Stimulated activated CD8-positive, alpha-beta memory T cell treated with anti-CD3 and anti-CD28 coated beads, Interleukin-12 subunit alpha, Interleukin-12 subunit beta, amount 100 ng/mL, for 24 hours (primary cell): ENCODE data around the gene FAM222A.
A peak's percentile ranks its signal among the peaks of the same experiment; 100 is the strongest.

Experiments
- DNase-seq: peaks from one replicate; pipeline ENCODE4 v3.0.0-alpha.2; 2020; ENCODE audit errors: extremely low read depth

FAM222A gene

DNA sequence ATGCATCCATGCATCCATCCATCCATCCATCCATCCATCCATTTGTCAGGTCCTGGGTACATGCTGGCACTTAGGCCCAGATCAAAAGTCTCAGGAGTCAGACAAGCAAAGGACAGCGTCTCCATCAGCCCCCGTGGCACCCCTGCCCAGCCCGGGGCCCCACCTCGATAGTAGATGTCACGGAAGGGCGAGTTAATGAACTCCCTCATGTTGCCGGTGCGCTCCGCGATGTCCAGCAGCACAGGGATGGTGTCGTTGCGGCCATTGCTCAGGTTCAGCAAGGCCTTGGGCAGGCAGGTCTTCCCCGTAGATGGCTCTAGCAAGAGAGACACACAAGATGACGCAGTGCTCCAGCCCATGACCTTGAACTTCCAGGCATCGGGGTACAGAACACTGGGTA lies 89.2 kb downstream of the FAM222A start:
- DNase-seq: no peak

DNA sequence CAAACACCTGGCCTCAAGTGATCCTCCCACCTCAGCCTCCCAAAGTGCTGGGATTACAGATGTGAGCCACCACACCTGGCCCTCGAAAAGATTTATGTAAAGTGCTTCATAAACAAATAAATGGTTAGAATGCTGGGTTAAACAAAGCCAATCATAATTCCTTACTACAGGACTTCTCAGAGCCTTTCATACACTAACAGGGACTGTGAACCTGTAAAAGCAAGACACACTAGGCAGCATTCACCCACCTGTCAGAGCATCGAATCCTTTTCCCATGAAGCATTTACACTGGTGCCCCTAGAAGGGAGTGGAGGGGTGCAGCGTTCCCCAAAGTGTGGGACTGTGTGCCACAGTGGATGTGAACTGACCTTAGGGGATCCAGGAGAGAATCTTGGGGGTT lies 90.1 kb downstream of the FAM222A start:
- no peak for DNase-seq

DNA sequence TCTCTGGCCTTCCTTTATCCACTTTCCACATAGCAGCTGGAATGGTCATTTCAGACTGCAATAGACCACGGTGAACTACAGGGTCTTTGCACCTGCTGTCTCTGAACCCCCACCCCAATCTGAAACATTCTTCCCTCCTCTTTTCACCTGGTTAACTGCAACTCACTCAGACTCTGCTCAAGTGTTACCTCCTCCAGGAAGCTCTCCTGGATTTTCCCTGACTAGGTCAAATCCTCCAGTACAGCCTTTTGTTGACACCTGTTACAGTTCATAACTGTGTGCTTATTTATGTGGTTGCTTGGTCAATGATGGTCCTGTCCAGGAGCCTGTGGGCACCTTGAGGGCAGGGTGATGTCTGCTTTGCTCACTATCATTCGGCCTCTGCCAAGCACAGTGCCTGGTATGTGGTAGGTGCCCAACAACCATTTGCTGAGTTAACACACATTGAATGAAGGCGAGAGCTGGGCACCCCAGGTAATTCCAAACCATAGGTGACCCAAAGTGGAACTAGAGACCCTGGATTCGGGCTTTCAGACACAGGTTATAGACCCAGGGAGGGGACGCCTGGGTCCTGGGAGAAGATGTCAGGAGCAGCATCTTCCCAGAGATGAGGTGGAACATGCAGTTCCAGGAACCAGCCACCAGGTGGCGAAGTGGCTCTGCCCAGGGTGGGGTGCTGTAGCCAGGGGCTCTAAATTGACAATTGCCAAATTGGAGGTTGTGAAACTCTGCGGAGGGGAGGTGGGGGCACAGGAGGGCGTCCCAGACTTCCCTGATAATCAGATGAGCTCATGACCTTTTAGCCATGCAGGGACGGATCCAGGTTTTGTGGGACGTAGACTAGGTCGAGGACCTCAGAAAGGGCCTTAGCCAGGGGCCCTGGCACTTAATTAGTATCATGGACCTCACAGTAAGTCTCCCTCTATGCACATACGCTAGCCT lies 91.5 kb downstream of the FAM222A start:
- DNase-seq: peak; percentile 14

DNA sequence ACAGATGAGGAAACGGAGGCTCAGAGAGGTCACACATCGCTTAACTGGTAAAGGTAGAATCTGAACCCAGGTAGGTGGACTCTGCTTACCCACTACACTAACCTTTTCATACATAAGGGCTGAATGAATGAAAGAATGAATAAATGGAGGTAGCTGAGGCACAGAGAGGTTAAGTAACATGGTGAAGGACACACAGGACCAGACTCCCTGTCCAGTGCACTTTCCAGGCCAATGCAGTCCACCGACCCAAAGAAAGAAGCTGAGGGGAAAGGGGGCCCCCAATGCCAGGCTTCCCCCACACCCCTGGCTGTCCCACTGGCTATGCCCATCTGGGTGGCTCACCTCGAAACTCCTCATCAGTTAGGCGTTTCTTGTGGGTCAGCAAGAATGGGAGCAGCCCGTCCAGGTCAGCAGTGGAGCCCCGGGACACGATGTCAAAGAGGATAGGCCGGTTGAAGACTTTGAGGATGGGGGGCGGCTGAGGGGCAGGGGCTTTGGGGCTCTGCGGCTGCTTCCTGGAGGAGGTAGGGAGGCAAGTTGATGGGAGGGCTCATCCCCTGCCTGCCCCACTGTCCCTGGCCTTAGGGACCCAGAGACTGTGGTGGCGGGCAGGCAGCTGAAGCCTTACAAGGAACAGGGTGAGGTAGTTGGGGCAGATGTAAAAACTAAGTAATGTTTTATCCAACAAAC lies 94.5 kb downstream of the FAM222A start:
- DNase-seq: no peak

DNA sequence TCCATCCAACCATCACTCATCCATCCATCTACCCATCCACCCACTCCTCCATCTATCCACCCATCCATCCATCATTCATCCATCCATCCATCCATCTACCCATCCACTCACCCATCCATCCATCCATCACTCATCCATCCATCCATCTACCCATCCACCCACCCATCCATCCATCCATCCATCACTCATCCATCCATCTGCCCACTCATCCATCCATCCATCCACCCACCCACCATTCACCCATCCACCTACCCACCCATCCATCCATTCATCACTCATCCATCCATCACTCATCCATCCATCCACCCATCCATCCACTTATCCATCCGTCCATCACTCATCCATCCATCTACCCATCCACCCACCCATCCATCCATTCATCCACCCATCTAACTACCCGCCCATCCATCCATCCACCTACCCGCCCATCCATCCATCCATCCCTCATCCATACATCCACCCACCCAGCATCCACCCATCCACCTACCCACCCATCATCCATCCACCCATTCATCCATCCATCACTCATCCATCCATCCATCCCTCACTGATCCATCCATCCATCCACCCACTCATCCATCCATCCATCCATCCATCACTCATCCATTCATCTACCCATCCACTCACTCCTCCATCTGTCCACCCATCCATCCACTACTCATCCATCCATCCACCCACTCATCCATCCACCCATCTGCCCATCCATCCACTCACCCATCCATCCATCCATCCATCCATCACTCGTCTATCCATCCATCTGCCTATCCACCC lies 95.4 kb downstream of the FAM222A start:
- DNase-seq: no peak

DNA sequence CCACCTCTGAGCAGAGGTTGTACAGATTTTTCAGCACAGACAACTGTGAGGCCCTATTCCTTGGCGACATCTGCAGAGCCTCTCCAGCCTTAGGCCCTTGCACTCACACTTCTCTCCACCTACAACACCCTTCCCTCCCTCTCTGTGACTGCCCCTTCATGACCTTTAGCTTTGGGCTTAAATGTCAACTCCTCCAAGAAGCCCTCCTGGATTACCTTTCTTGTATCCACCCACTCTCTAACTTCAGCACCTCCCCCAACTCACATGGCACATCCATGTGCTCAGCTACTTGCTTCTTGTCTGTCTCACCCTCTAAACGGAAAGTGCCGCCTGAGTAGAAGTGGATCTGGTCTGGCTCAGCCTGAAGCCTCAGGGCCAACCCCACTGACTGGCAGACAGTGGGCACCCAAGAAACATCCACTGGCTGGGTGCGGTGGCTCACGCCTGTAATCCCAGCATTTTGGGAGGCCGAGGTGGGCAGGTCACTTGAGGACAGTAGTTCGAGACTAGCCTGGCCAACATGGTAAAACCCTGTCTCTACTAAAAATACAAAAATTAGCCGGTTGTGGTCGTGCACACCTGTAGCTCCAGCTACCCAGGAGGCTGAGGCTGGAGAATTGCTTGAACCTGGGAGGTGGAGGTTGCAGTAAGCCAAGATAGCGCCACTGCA lies 97.5 kb downstream of the FAM222A start:
- no peak for DNase-seq

DNA sequence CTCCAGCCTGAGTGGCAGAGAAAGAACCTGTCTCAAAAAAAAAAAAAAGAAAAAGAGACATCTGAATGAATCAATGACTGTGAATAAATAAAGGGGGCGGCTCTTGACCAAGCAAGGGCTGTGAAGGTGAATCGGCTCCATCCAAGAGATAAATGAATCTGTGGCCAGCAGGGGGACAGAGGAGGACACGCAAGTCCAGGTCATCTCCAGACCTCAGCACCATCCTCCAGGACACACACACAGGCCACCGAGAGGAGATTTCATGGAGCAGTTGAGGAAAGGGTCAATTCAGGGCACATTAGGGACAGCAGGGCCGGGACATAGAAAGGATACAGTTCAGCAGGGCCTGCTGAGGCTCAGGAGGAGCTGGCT lies 98.0 kb downstream of the FAM222A start:
- DNase-seq: no peak

DNA sequence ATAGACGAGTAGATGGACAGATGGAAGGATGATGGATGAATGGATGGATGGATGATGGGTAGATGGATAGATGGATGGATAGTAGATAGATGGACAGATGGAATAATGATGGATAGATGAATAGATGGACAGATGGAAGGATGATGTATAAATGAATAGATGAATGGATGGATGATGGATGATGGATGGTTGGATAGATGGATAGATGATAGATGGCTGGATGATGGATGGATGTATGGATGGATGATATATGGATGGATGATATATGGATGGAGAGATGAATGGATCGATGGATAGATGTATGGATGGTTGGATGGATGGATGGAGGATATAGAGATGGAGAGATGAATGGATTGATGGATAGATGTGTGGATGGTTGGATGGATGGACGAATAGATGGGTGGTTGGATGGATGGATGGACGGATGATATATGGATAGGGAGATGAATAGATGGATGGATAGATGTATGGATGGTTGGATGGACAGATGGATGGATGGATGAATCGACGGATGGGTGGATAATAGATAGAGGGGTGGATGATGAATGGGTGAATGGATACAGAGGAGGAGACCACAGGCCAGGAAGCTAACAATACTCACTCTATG lies 100.3 kb downstream of the FAM222A start:
- DNase-seq: no peak

DNA sequence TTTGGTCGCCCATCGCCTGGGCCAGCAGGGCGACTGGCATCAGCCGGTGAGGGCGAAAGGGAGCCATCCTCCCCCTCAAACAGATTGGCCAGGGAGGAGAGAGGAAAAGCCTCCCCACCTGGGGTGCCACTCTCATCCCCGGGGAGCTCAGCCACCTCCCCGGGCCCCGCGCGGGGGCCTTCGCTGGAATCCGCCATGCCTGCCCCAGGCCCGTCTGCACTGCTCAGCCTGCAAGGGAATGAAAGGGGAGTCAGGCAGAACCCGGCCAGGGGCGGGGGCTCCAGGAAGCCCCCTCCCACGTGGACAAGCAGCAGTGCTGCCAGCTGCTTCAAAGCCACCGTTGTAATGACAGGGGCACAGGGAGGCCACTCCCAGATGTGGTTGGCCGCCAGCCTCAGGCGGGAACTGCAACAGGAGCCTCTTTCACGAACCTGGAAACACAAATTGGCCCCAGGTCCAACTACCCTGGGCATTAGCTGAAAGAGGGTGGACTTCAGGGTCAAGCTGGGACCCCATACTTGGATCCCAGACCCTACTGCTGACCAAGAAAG lies 101.0 kb downstream of the FAM222A start:
- no peak for DNase-seq

DNA sequence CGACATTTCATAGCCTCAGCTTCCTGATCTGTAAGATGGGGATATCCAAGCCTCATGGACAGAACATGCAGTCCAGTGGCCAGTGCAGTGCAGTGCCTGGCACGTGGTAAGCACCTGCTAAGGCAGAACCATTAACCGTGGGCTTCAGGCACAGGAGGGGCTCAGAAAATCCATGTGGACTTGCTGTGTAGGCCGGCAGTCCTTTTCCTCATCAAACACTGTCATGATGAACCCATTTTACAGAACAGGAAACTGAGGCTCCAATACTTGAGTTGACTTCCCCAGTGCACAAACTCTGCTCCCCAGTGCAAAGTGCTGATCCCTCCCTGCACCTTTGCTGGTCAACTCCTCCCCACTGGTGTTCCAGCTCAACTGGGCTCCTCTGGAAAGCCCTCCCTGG lies 101.6 kb downstream of the FAM222A start:
- DNase-seq: no peak

DNA sequence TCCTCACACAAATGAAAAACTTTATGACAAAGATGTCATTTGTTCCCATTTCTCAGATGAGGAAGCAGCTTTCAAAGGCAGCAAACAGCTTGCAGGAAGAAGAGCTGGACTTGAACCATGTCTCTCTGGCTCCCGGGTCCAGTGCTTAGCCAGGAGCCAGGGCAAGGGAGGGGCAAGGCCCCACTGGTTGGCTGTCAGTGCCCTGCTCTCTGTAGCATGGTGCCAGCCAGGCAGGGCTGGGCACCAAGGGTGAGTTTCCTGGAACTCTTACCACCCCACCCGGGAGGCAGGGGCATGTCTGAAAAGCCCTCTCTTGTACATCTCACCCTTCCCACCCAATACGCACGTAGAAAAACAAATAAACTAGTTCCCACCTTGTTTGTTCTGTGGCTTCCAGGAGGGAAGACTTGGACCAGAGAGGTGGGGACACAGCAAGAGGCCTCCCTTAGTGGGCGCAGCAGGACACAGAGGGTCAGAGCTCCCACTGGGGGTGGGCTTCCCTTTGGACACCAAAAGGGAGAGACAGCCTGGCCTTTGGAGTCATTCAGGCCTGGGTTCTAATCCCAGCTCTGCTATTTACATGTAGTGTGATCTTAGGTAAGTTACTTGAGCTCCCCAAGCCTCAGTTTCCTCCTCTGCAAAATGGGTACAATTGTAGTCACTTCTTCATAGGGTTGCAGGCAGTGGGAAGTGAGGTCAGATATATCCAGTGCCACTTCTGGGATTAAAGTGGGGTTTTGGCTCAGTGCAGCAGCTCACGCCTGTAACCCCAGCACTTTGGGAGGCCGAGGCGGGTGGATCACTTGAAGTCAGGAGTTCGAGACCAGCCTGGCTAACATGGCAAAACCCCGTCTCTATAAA lies 102.4 kb downstream of the FAM222A start:
- DNase-seq: no peak

DNA sequence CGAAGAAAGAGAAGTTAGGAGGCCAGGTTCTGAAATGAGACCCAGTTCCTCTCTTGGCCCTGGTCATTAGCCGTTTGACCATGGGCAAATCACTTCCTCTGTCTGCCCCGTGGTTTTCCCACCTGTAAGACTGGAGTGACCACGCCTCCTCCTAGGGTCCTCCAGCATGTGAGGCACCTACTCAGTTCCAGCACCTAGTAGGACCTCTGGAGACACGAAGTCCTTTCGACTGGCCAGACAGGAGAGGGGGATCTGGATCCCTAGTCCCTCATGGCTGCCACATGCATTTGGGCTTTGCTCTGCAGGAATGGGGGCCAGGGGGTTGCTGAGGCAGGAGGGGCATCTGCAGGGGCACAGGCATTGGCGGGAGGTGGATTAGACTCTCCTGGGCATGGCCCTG lies 103.2 kb downstream of the FAM222A start:
- no peak for DNase-seq

DNA sequence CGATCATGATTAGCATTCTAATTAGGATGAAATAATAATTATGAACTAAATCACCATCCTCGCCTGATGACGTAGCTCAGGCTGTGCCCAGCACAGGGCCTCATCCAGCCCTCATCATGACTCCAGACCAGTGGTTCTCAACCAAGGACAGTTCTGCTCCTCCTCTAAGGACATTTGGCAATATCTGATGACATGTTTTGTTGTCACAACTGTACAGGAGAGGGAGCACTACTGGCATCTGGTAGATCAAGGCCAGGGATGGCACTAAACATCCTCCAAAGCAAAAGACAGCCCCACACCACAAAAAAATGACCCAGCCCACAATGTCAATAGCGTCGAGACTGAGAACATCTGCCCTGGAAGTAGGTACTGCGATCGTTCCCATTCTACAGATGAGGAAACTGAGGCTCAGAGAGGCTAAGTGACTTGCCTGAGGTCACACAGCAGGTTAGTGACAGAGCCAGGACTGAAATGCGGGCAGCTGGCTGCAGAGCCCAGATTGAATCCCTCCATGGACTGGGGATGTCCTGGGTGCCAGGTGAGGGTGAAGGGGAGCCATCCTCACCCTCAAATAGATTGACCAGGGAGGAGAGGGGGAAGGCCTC lies 104.1 kb downstream of the FAM222A start:
- no peak for DNase-seq

DNA sequence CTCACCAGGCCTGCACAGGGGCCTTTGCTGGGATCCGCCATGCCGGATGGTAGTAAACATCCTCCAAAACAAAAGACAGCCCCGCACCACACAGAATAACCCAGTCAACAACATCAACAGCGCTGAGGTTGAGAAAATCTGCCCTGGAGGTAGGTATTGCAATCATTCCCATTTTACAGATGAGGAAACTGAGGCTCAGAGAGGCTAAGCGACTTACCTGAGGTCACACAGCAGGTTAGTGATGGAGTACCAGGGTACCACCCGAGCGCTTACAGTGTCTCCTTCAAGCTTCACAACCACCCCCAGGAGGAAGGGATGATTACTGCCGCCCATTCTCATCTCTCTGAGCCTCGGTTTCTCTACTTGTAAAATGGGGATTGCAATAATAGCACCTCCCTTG lies 104.6 kb downstream of the FAM222A start:
- no peak for DNase-seq

DNA sequence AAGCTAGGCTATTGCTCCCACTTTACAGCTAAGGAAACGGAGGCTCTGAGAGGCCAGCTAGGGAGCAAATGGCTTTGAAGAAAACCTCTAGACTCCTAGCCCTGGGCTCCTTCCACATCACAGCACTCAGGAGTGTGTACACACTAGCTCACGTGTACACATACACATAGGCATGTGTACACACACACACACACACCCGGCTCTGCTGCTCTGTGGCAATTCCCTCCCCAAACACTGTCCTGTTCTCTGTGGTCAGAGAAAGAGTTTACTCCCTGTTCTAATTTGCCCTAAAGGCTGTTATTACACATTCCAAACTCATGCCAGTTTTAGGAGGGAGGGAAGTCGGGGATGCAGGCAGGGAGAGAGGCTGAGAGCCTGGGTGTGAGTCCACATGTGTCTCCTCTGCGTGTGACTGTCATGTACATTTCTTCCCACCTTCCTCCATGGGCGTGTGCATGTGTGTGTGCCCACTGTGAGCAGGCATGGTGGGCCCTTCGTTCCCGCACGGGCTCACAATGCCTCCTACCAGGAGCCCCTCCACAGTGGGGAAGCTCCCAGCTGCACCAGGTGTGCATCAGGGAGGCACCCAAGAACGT lies 105.4 kb downstream of the FAM222A start:
- no peak for DNase-seq
